Skeletal muscle cell (primary cell): Measurements from ENCODE around the gene HSDL2.
"Not testable (repeated sequence)": the region's sequence is repeated elsewhere in the genome, so short reads cannot be mapped to it uniquely, and the experiment has no call there.

ENCODE experiments used
- DNase-seq: peaks from one replicate; pipeline ENCODE4 v3.0.0-alpha.2; 2010; ENCODE audit warnings: low read depth
- H3K4me3 ChIP-seq: 2 replicates; pipeline ENCODE4 v1.5.1; 2011; ENCODE audit warnings: low read depth, mild to moderate bottlenecking, control low read depth, low read length, moderate library complexity

The HSDL2 gene

DNA sequence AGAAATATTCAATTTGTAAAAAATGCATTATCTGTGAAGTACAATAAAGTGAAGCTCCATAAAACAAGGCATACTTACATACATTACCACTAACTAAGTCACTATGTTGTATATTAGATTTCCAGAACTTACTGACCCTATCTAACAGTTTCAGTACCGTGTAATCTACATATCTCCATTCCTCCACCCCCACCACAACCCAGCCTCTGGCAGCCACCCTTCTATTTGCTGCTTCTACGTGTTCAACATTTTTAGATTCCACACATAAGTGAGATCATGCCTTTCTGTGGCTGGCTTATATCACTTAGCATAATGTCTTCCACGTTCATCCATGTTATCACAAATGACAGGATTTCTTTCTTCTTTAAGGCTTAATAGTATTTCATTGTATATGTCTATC, 15.1 kb upstream of the HSDL2 start:
- H3K4me3 ChIP-seq, result no peak overlapping the region
- no peak for DNase-seq

DNA sequence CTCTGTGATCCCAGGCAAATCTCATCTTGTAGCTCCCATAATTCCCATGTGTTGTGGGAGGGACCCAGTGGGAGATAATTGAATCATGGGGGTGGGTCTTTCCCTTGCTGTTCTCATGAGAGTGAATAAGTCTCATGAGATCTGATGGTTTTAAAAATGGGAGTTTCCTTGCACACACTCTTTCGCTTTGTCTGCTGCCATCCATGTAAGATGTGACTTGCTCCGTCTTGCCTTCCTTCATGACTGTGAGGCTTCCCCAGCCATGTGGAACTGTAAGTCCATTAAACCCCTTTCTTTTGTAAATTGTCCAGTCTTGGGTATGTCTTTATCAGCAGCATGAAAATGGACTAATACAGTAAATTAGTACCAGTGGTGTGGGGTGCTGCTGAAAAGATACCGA, 14.7 kb upstream of the HSDL2 start:
- H3K4me3 ChIP-seq, DNase-seq: not testable (repeated sequence)

DNA sequence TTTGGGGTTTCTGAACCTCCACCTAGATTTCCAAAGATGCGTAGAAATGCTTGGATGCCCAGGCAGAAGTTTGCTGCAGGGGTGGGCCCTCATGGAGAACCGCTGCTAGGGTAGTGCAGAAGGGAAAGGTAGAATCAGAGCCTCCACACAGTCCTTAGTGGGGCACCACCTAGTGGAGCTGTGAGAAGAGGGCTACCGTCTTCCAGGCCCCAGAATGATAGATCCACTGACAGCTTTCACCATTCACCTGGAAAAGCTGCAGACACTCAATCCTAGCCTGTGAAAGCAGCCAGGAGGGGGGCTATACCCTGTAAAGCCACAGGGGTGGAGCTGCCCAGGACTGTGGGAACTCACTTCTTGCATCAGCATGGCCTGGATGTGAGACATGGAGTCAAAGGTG, 13.3 kb upstream of the HSDL2 start:
- no peak overlapping the region for H3K4me3 ChIP-seq
- no peak for DNase-seq

DNA sequence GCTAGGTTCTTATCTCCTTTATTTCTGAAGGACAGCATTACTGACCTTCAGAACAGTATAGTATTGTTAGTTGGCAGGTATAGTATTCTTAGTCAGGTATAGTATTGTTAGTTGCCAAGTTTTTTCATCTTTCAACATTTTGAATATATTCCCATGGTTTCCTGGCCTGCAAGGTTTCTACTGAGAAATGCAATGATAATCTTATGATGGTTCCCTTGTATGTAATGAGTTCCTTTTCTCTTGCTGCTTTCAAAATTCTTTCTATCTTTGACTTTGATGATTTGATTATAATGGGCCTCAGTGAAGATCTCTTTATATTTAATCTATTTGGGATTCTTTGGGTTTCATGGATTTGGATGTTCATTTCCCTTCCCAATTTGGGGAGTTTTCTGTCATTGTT, 12.4 kb upstream of the HSDL2 start:
- DNase-seq, result no peak
- H3K4me3 ChIP-seq, result no peak overlapping the region

DNA sequence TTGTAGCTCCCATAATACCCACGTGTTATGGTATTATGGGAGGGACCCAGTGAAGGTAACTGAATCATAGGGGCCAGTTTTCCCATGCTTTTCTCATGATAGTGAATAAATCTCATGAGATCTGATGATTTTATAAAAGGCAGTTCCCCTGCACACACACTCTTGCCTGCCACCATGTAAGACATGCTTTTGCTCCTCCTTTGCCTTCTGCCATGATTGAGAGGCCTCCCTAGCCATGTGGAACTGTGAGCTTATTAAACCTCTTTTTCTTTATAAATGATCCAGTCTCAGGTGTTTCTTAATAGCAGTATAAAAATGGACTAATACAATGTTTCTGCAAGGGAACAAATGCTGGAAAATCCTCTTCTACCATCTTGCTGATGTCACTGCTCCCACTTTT, 10.1 kb upstream of the HSDL2 start:
- DNase-seq, result no peak
- no peak overlapping the region for H3K4me3 ChIP-seq

DNA sequence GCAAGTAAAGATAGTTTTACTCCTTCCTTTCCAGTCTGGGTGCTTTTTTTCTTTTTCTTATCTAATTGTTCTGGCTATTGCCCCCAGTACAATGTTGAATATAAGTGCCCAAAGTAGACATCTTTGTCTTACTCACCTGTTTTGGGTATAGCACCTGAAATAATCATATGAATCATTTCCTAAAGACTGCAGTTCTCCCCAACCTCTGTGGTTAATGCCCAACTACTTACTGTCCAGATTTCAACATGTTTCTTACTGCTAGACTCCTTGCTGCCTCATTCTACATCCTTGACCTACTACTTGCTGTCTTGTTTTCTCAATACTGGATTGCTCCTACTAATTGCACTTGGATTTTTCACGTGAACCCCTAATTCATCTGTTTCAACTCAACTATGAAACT, 8.8 kb upstream of the HSDL2 start:
- DNase-seq, result no peak
- no peak overlapping the region for H3K4me3 ChIP-seq

DNA sequence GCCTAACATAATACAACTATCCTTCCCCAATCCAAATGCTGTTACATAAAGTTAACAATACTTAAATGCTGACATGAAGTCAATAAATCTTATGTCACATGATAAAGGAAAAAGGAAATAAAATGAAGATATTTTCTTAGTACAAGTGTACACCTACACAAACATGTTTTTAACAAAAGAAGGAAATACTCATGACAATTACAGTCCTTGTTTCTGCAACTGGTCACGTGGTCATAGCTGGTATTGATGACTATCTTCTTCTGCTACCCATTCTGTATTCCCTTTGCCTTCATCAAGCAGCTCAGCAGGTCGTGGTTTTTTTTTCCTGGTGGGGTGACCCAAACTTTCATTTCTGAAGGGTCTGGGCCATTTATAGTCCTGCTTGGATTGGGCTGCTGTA, 6.2 kb upstream of the HSDL2 start:
- H3K4me3 ChIP-seq, DNase-seq: not testable (repeated sequence)

DNA sequence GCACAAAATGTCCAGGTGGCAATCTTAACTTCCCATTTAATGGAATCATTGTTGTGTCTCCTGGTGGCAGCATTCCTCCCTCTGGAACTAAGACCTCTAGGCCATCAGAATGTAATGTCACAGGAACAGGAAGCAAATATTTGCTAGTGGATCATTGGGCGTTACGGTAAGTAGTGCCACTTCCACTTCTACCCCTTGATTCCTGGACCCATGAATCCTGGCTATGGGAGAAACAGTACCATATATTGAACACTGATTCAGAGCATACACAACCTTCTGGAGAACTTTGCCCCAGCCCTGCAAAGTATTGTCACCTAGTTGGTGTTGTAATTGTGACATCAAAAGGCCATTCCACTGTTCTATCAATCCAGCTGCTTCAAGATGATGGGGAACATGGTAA, 5.7 kb upstream of the HSDL2 start:
- DNase-seq, H3K4me3 ChIP-seq: not testable (repeated sequence)

DNA sequence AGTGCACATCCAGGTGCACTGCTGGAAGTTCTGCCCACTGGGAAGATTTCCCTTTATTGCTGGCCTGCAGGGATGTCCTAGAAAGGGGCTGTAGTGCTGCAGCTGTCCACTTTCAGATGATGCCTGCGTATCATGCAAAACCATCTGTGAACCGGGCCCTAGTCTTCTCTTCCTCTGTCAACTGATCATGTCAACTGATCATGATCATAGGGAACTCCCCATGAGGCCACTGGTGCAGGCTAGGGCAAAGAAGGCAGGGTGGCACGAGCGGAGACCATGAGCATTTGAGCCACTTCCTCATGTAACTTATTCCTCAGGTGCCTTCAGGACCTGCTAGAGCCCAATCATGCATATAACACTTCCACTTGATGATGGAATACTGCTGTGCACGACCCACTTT, 4.5 kb upstream of the HSDL2 start:
- DNase-seq, result no peak
- H3K4me3 ChIP-seq, result no peak overlapping the region

DNA sequence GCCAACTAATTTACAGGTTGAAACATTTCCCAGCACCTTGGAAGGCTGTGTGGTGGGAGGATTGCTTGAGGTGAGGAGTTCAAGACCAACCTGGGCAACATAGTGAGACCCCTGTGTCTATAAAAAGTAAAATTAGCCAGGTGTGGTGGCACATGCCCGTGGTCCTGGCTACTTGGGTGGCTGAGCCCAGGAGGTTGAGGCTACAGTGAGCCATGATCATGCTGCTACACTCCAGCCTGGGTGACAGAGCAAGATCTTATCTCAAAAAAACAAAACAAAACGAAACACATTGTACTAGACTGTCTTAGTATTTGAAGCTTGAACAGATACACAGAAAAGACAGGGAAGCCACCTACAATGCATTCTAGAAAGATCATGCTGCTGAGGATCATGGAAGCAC, 2.8 kb upstream of the HSDL2 start:
- no peak overlapping the region for H3K4me3 ChIP-seq

DNA sequence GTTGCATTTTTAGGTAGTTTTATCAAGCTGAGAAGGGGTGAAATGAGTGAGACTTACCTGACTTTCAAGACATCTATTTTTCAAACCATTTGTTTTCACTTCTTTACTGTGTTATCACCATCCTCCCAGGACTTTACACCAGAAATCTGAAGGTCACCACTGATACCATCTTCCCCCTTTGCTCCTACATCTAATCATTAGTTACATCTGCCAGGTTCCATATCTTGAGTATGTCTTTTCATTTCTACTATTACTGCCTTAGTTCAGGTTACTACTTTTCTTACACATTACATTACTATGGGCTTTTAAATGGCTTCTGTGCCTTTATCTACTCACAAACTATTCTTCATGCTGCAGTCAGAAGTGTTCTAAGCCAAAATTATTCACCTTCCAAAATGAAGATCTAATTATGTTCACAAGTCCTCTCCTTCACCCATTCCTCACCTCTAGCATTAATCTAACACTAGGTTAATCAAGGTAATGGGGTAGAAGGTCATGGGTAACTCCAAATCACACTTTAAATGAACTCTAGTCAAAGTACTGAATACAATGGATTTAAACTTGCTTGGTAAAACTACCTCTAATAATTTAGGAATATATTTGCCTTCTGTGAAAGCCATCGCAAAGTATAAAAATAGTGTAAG, 2.1 kb upstream of the HSDL2 start:
- no peak for DNase-seq
- peak overlapping the region; percentile 90 for H3K4me3 ChIP-seq

More for the DNA sequence above, 2.8 kb upstream of the HSDL2 start:
- DNase-seq, result no peak

DNA sequence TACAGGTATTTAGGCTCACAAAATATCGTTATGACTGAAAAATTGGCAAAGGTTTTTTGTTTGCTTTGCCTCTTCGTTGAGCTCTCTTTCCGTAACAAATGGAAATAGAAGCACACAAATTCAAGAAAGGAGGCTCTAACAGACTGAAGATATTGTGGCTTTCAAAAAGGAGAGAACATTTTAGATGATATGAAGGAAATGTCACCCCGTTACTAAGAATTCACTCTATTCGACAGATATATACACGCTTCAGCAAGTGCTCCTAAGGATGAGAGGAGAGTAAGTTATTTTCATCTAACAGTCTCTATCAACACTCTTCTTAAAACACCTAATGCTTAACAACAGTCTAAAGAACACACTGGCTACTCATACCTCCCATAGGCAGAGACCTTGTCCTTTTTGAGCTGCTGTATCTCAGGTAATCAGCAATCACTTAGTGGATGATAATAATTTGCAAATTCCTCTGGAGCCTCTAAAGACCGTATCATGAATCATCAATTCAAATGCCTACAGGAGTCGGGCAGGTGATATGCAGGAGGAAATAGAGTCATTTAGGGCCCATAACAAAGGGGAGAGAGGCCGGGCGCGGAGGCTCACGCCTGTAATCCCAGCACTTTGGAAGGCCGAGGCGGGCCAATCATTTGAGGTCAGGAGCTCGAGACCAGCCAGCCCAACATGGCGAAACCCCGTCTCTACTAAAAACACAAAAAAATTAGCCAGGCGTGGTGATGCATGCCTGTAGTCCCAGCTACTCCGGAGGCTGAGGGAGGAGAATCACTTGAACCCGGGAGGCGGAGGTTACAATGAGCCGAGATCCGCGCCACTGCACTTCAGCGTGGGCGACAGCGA, 1.4 kb upstream of the HSDL2 start:
- peak overlapping the region; percentile 90 for H3K4me3 ChIP-seq
- DNase-seq, result no peak

DNA sequence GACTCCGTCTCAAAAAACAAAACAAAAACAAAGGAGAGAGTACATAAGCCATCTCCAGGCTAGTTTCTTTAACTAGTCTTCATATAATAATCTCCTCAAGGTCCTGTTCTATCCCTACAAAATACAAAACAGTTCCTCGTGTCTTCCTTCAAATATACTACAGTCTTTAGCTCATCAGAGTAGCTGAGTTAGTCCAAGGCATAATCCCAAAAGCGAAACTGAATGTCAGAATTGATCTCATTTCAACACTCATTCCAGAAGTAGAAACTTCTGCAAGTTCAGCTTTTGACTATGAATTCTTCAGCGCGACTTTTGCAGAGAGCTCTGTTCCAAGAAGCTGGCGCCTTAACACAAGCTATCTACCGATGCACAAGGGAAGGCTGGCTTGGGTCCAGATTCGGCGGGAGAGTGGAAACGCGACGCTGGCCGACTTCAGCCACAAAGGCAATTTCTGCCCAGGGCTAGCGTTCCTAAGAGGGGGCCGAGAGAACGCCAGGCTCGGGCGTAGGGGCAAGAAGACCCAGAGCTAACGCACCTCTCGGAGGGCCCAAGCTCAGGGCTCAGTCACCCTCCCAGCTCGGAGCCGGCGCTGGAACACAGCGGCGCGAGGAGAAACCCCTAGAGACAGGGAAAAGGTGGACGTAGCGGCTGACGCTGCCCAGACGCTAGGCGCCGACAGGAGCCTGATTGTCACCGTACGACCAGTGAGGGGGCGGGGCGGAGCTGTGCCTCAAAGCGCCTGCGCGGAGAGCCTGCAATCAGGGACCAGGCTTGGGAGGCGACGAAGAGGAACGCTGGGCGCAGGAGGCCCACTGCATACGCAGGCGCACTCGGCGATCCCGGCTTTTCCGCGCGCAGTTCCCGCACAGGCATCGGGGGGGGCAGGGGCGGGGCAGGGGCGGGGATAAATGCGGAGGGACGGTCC, 469 bp upstream of the HSDL2 start:
- peak; percentile 91 for DNase-seq
- peak overlapping the region; percentile 90 for H3K4me3 ChIP-seq

DNA sequence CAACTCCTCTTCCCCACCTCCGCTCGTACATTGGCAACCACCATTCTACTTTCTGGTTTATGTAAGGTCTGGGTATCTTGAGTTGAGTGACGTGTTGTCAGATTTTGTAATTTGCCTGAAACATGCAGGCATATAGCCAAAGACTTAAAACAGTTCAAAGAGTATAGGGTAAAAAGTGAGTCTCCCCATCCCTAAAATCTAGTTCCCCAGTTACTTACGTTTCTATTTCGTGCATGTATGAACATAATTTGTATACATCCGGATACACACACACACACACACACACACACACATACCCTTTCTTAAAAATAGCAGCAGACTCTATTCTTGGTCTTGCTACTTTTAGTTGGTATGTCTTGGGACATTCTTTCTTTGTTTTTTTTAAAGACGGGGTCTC, 915 bp downstream of the HSDL2 start:
- no peak for DNase-seq
- H3K4me3 ChIP-seq, result peak overlapping the region; percentile 90

DNA sequence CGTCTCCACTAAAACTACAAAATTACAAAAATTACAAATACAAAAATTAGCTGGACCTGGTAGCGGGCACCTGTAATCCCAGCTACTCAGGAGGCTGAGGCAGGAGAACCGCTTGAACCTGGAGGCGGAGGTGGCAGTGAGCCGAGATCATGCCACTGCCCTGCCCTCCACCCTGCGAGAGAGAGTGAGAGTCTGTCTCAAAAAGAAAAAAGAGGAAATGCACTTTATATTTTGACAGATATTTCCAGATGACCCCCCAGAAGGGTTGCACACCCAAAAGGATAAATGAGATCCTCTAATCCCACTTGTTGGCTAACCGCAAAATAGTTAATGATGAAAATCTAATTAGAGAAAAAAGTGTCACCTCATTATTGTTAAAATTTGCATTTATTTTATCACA, 2.2 kb downstream of the HSDL2 start:
- no peak for DNase-seq
- no peak overlapping the region for H3K4me3 ChIP-seq

DNA sequence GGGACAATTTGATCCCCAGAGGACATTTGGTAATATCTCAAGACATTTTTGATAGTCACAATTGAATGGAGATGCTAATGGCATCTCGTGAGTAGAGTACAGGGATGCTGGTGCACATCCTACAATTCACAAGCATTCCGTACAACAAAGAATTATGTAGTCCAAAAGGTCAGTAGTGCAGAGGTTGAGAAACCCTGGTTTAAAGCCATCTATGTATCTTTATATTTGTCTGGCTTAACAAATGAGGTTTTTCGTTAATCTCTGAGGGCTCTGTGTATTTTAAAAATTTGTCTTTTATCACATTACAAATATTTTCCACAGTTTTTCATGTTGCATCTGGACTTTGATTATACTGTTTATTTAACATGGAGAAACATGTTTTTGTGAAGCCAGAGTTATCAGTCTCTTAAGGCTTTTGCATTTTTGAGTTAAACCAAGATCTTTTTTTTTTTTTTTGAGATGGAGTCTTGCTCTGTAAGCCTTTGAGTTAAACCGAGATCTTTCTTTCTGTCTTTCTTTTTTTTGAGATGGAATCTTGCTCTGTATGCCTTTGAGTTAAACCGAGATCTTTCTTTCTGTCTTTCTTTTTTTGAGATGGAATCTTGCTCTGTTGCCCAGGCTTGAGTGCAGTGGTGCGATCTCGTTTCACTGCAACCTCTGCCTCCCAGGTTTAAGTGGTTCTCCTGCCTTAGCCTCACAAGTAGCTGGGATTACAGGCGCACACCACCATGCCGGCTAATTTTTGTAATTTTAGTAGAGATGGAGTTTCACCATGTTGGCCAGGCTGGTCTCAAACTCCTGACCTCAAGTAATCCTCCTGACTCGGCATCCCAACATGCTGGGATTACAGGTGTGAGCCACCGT, 2.8 kb downstream of the HSDL2 start:
- H3K4me3 ChIP-seq, result no peak overlapping the region
- DNase-seq, result no peak

DNA sequence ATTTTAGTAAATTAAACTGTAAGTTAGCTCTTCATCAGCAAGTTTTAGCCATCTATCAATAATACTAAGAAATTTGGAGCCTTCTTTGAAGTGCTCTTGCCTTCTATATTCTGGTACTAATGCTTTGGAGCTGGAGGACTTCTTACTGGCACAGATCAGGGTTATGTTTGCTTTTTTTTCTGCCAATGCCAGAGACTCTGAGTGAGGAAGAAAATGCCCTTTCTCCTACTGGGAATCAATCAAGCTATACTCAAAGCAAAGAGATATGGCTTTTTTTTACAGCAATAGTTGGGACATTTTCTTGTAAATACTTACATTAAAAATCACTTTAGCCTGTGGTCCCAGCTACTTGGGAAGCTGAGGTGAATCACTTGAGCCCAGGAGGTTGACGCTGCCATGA, 4.3 kb downstream of the HSDL2 start:
- no peak for DNase-seq
- H3K4me3 ChIP-seq, result no peak overlapping the region

DNA sequence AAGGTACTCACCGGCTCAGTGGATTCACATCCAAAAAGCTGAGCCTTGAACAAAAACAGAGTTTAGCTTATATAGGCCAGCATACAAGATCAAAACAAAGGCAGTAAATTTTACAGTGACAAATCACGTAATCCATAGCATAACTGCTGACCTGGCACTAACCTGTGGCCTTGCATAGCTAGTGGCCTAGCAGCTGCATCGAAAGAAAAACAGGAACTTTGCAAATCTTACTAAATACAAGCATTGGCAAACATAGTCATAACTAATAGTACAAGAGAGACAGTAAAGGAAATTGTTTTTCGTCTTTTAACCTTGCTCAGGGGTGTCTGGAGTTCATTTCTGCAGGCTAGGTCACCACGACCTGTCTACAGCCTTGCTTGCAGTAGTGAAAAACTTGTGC, 4.8 kb downstream of the HSDL2 start:
- no peak for DNase-seq

DNA sequence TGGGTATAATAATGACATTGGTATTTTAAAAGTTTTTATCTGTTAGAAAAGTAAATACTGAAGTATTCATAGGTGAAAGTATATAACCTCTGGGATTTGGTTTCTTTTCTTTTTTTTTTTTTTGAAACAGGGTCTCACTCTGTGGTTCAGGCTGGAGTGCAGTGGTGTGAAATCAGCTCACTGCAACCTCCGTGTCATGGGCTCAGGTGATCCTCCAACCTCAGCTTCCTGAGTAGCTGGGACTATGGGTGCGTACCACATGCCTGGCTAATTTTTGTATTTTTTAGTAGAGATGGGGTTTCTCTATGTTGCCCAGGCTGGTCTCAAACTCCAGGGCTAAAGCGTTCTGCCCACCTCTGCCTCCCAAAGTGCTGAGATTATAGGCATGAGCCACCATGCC, 7.2 kb downstream of the HSDL2 start:
- H3K4me3 ChIP-seq, result no peak overlapping the region
- no peak for DNase-seq

More for the DNA sequence above, 4.8 kb downstream of the HSDL2 start:
- H3K4me3 ChIP-seq, result no peak overlapping the region
